Breast epithelium (tissue), 4 donors: Measurements from ENCODE around the gene CEND1. TPM values are rescaled to one million over a fixed set of nuclear protein-coding genes. Genes with fewer than 3 reads are reported as not detected.
A peak's percentile ranks its signal among the peaks of the same experiment; 100 is the strongest.

Source experiments
- DNase-seq, 2 donors: peaks; one replicate each; pipeline ENCODE4 v3.0.0-alpha.2; 2019; ENCODE audit warnings: low spot score in 2 of 2
- H3K27ac ChIP-seq, 2 donors: fragments of 200-600 bp; sonication (generic) in 1 of 2; one replicate each; pipeline ENCODE4 v1.5.1; 2016 to 2019; ENCODE audit warnings: mild to moderate bottlenecking in 1 of 2
- H3K27me3 ChIP-seq, 2 donors: fragments of 200-600 bp; sonication (generic) in 1 of 2; one replicate each; pipeline versions ENCODE4 v1.5.1 to v1.6.0; 2017 to 2019; ENCODE audit warnings: control low read depth in 1 of 2, mild to moderate bottlenecking in 1 of 2
- H3K36me3 ChIP-seq: fragments of 200-600 bp; one replicate; pipeline ENCODE4 v1.5.1; 2019
- H3K4me1 ChIP-seq, 2 donors: fragments of 200-600 bp; sonication (generic); one replicate each; pipeline ENCODE4 v1.5.1; 2016 to 2019; ENCODE audit warnings: control low read depth in 1 of 2
- H3K4me3 ChIP-seq, 3 donors: fragments of 200-600 bp; sonication (generic); 1 replicate in 2 of 3; 2 replicates in 1 of 3; pipeline ENCODE4 v1.5.1; 2016 to 2019; ENCODE audit warnings: mild to moderate bottlenecking in 3 of 3, moderate library complexity in 2 of 3
- H3K9me3 ChIP-seq, 2 donors: fragments of 200-600 bp; sonication (generic) in 1 of 2; one replicate each; pipeline ENCODE4 v1.5.1; 2016 to 2019; ENCODE audit warnings: control low read depth in 1 of 2
- POLR2A ChIP-seq: fragments of 450-650 bp; IDR thresholded peaks from one replicate; pipeline ENCODE4 v1.6.1; 2016; ENCODE audit warnings: antibody characterized with exemption, mild to moderate bottlenecking, moderate library complexity
- POLR2AphosphoS5 ChIP-seq, 3 donors: sonication (generic); formaldehyde crosslinking; IDR thresholded peaks; one replicate each; pipeline ENCODE4 v1.6.1; 2017; ENCODE audit warnings: antibody characterized with exemption in 3 of 3
- intact Hi-C: fragments of 100-400 bp; cut with DNase I; formaldehyde crosslinking; loops from one replicate; pipeline ENCODE4 v1.15.1; 2023; ENCODE audit warnings: low total_unique reads
- total RNA-seq, 3 donors: library from RNA; depleted of rRNA; stranded (reverse); fragments of >200 nt; gene quantifications; one replicate each; pipeline ENCODE4 v1.1.0, GENCODE V29; 2016
- TF ChIP-seq, protein P1 (sequence below), 3 donors: fragments of 450-650 bp; IDR thresholded peaks; one replicate each; pipeline ENCODE4 v1.5.1; 2016 to 2017; ENCODE audit warnings: antibody characterized with exemption in 3 of 3, mild to moderate bottlenecking in 3 of 3, moderate library complexity in 3 of 3

Gene CEND1
- total RNA-seq, 3 donors from 2014 or later, result not detected

DNA sequence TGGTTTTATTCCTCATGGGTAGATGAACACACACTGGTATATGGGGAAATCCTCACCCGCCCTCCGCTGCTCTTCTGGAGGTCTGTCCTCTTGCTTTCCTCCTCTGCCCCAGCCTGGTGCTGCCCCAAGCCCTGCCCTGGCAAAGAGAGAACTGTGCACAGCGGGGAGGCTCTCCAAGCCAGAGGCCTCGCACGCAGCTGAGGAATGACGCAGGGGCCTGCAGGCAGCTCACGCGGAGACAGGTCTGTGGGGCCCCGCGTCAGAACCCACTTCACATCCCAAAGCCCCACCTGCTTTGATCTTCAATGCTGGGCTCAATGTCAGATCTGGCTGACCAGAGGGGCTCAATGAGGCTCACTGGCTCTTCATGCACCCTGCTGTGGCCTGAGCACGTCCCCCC lies 22.7 kb downstream of the CEND1 start:
- DNase-seq, result no peak
- H3K4me3 ChIP-seq, result no peak overlapping the region
- no peaks in the 10 kb centered on the region for H3K36me3 ChIP-seq
- H3K4me1 ChIP-seq, result peaks cover 0 to 4% of the 10 kb centered on the region in 2 donors
- no peak overlapping the region for H3K27ac ChIP-seq
- H3K27me3 ChIP-seq, result no peaks in the 10 kb centered on the region
- TF ChIP-seq POLR2AphosphoS5 (IDR thresholded peaks at IDR 0.05), result no peak
- no peak for TF ChIP-seq POLR2A
- TF ChIP-seq, protein P1, sequence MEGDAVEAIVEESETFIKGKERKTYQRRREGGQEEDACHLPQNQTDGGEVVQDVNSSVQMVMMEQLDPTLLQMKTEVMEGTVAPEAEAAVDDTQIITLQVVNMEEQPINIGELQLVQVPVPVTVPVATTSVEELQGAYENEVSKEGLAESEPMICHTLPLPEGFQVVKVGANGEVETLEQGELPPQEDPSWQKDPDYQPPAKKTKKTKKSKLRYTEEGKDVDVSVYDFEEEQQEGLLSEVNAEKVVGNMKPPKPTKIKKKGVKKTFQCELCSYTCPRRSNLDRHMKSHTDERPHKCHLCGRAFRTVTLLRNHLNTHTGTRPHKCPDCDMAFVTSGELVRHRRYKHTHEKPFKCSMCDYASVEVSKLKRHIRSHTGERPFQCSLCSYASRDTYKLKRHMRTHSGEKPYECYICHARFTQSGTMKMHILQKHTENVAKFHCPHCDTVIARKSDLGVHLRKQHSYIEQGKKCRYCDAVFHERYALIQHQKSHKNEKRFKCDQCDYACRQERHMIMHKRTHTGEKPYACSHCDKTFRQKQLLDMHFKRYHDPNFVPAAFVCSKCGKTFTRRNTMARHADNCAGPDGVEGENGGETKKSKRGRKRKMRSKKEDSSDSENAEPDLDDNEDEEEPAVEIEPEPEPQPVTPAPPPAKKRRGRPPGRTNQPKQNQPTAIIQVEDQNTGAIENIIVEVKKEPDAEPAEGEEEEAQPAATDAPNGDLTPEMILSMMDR (IDR thresholded peaks at IDR 0.05), result no peak
- intact Hi-C loops, result no loop called here
- no peaks in the 10 kb centered on the region for H3K9me3 ChIP-seq

DNA sequence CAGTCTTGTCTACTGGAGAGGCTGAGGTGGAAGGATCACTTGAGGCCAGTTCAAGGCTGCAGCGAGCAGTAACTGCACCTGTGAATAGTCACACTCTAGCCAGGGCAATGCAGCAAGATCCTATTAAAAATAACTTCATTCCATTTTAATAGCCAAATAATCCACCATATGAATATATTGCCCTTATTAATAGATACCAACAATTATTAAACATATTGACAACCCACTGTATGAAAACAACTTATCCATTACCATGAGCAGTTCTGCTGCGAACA lies 23.0 kb downstream of the CEND1 start:
- intact Hi-C loops, result no loop called here
- no peak for DNase-seq
- peaks cover 0 to 4% of the 10 kb centered on the region in 2 donors for H3K4me1 ChIP-seq
- H3K27ac ChIP-seq, result no peak overlapping the region
- H3K36me3 ChIP-seq, result no peaks in the 10 kb centered on the region
- no peak overlapping the region for H3K4me3 ChIP-seq
- H3K27me3 ChIP-seq, result no peaks in the 10 kb centered on the region
- H3K9me3 ChIP-seq, result no peaks in the 10 kb centered on the region
- TF ChIP-seq POLR2AphosphoS5 (IDR thresholded peaks at IDR 0.05), result no peak
- TF ChIP-seq POLR2A, result no peak
- TF ChIP-seq, protein P1 (IDR thresholded peaks at IDR 0.05), result no peak

DNA sequence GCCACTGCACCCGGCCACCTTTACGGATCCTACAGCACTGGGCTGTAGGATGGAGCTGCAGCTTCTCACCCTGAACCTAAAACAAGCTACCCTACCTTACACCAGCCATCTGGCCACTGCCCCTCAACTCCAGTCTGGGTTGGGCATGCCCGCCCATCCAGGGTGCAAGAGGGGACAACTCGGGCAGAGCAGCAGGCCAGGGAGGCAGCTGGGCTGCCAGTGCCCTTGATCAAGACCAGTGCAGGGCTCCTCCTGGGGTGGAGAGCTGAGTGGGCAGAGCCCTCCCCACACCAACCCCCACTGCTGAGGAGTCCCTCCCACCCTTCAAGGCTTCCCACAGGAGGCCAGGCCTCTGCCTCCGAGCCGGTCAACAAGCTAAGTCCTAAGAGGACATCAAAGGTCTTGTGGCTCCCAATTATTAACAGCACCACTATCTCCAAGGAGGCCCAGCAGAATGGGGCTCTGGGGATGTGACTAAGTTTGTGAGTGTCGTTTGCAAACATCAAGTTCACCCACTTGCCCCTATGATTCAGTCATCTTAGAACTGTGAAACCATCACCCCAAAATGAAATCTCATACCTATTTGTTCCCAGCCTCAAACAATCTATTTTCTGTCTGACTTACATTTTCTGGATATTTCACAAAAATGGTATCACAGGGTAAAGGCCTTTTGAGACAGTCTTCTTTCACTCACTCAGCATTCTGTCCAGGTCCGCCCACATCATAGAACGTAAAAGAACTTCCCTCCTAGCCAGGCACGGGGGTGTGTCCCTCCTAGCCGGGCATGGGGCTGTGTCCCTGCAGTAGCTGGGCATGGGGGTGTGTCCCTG lies 23.6 kb downstream of the CEND1 start:
- Histone ChIP-seq H3K4me3 (no peak overlapping the region), H3K27ac (peak overlapping the region in 1 of 2 donors; percentile 7), H3K36me3 (no peaks in the 10 kb centered on the region), H3K9me3 (no peaks in the 10 kb centered on the region), H3K27me3 (no peaks in the 10 kb centered on the region), H3K4me1 (peaks cover 0 to 4% of the 10 kb centered on the region in 2 donors)
- TF ChIP-seq, protein P1 (IDR thresholded peaks at IDR 0.05), result no peak
- intact Hi-C loops, result no loop called here
- no peak for DNase-seq

DNA sequence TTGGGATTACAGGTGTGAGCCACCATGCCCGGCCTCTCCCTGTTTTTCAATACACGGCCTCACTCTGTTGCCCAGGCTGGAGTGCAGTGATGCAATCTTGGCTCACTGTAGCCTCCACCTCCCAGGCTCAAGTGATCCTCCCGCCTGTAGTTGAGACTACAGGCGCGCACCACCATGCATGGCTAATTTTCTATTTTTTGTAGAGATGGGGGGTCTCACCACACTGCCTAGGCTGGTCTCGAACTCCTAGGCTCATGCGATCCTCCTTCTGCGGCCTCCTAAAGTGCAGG lies 24.1 kb downstream of the CEND1 start:
- H3K36me3 ChIP-seq, result no peaks in the 10 kb centered on the region
- intact Hi-C loops, result no loop called here
- TF ChIP-seq, protein P1 (IDR thresholded peaks at IDR 0.05), result no peak
- no peak for TF ChIP-seq POLR2AphosphoS5 (IDR thresholded peaks at IDR 0.05)
- H3K4me3 ChIP-seq, result no peak overlapping the region
- H3K27ac ChIP-seq, result peak overlapping the region in 1 of 2 donors; percentile 7
- H3K4me1 ChIP-seq, result peaks cover 0 to 4% of the 10 kb centered on the region in 2 donors
- no peak for DNase-seq
- no peaks in the 10 kb centered on the region for H3K9me3 ChIP-seq
- no peaks in the 10 kb centered on the region for H3K27me3 ChIP-seq

DNA sequence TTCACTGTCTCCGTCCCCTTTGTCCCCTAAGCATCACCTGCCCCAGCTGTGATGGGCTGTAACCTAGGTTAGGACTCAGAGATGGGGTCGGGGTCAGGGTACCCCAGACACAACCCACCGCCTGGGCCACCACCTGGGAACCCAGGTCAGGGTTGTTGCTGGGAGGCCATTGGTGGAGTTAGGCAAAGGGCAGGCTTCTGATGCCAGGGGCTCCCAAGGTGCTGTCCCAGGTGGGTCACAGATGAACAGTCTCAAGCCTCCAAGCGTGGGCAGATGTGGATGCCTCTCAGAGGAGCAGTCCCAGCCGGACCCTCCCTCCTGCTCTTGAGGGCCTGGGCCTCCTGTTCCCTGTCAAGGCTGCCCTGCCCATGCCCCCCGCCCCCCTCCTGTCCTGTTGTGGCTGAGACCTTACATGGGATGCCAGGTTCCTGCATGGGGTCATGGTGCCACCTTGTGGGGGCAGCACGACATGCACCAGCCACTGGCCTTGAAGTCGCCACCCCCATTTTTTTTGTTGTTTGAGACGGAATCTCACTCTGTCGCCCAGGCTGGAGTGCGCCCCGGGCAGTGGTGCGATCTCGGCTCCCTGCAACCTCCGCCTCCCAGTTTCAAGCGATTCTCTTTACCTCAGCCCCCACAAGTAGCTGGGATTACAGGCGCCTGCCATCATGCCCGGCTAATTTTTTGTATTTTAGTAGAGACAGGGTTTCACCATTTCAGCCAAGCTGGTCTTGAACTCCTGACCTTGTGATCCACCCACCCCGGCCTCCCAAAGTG lies 24.7 kb downstream of the CEND1 start:
- H3K9me3 ChIP-seq, result no peaks in the 10 kb centered on the region
- intact Hi-C loops, result no loop called here
- H3K4me1 ChIP-seq, result peaks cover 0 to 4% of the 10 kb centered on the region in 2 donors
- TF ChIP-seq, protein P1 (IDR thresholded peaks at IDR 0.05), result peak; percentile 48 to 64 (median 62)
- TF ChIP-seq POLR2AphosphoS5 (IDR thresholded peaks at IDR 0.05), result no peak
- H3K4me3 ChIP-seq, result no peak overlapping the region
- peak overlapping the region in 1 of 2 donors; percentile 19 for H3K27ac ChIP-seq
- H3K36me3 ChIP-seq, result no peaks in the 10 kb centered on the region
- H3K27me3 ChIP-seq, result no peaks in the 10 kb centered on the region
- peak in 1 of 2 donors; percentile 50 for DNase-seq
